Fibroblast of villous mesenchyme (primary cell): ENCODE data around the gene COL4A1. TPM values are rescaled to one million over a fixed set of nuclear protein-coding genes. Genes with fewer than 3 reads are reported as not detected.

Source experiments
- DNase-seq: peaks from one replicate; pipeline ENCODE4 v3.0.0-alpha.2; 2010; ENCODE audit warnings: low read depth
- H3K4me3 ChIP-seq: 2 replicates; pipeline ENCODE4 v1.5.1; 2011; ENCODE audit warnings: low read depth, mild to moderate bottlenecking, low read length
- total RNA-seq: library from RNA; depleted of rRNA; stranded (reverse); fragments of >200 nt; gene quantifications from 2 replicates; pipeline ENCODE4 v1.2.3, GENCODE V29; 2012
- TF ChIP-seq, protein P1 (sequence below): IDR thresholded peaks from 2 replicates; pipeline ENCODE4 v1.5.1; 2012; ENCODE audit warnings: low read depth, mild to moderate bottlenecking, low read length; ENCODE audit not compliant: insufficient read depth

Gene COL4A1
- total RNA-seq, 1 donor = 1,391 TPM

DNA sequence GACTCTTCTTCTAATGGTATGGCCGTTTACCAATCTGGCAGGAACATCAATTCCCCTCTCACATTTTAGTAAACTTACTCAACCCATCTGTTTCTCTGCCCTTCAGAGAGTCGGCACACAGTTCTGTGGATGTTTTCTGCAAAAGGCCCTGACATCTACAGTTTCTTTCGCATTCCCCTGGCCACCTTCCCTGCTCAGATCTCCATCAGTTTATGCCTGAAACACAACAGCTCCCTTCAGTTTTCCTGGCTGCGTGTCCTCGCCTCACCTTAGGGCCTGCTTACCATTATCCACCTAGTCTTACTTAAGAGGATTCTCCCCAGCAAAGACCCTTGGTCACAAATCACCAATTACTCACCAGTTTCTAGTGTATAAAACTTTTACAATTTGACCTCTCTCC, 25.2 kb downstream of the COL4A1 start:
- TF ChIP-seq, protein P1, sequence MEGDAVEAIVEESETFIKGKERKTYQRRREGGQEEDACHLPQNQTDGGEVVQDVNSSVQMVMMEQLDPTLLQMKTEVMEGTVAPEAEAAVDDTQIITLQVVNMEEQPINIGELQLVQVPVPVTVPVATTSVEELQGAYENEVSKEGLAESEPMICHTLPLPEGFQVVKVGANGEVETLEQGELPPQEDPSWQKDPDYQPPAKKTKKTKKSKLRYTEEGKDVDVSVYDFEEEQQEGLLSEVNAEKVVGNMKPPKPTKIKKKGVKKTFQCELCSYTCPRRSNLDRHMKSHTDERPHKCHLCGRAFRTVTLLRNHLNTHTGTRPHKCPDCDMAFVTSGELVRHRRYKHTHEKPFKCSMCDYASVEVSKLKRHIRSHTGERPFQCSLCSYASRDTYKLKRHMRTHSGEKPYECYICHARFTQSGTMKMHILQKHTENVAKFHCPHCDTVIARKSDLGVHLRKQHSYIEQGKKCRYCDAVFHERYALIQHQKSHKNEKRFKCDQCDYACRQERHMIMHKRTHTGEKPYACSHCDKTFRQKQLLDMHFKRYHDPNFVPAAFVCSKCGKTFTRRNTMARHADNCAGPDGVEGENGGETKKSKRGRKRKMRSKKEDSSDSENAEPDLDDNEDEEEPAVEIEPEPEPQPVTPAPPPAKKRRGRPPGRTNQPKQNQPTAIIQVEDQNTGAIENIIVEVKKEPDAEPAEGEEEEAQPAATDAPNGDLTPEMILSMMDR = no peak
- DNase-seq = peak; percentile 66
- no peak overlapping the region for H3K4me3 ChIP-seq

DNA sequence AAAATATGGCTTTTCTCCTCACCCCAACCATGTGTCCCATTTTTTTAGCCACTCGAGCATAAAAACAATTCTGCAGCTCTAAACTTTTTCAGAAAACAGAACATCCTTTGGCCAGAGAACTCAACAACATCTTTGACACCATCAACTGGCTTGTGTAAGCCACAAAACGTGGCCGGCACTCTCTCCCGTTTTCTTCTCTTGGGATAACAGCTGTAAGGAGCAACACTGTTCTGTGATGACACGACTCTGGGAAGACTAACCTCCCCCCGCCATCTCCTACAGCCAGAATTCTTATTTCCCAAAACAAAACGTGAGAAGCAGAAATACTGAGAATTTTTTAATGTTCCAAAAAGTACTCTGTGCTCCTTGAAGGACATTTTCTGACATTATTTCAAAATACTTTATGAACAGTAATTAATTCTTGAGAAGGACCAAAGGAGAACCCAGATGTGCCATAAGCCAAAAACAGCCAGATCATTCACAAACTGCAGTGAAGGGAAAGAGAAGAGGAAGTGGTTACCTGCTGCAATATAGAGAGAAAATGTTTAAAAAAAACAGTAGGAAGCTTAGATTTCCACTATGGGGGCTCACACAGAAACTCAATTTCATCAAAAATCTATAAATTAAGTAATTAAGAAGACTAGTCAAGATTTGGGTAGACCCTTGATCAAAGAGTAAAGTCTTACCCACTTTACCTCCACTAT, 25.8 kb downstream of the COL4A1 start:
- H3K4me3 ChIP-seq = no peak overlapping the region
- TF ChIP-seq, protein P1 = no peak
- DNase-seq = peak; percentile 76

DNA sequence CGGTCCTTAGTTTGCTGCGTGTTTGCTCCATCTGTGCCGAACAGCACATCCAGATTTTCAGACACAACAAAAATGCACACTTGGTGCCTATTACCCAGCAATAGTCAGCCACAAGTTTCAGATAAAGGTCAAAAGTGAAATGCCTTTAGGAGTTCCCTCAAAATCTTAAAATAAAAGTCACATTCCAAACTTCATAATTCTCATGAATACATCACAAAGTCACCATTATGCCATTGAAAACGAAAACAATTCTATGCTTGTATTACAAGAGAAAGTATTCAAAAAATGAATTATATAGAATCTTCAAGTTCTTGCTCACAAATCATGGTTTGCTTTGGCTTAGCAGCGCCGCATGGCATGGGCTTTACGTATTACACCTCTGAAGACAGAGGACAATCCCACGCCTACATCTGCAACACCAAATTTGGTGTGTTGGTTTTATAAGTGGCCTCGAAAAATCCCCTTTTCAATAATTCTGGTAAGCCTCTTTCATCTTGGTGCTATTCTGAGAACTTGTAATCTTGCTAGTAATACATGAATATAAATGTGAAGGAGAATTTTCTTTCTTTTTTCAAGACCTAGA, 26.6 kb downstream of the COL4A1 start:
- no peak overlapping the region for H3K4me3 ChIP-seq
- TF ChIP-seq, protein P1 = no peak
- DNase-seq = no peak

DNA sequence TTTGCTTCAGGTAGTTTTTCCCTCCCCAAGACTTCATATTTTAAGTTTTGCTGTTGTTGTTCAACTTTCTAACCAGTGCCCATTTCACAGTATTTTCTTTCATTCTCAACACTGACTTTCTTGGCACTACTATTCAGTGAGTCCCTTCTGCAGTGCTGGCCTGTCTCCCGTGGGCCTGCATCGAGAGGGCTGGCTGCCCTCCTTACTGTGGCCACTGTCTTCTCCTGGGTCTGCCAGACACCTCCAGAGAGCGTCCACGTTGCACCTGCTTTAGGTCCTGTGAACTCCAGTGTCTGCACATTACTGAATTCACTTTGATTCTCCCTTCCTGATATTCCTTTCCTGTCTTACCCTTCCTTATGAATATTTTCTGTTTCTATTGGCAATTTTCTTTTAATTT, 27.3 kb downstream of the COL4A1 start:
- no peak for DNase-seq
- TF ChIP-seq, protein P1 = no peak
- H3K4me3 ChIP-seq = no peak overlapping the region

DNA sequence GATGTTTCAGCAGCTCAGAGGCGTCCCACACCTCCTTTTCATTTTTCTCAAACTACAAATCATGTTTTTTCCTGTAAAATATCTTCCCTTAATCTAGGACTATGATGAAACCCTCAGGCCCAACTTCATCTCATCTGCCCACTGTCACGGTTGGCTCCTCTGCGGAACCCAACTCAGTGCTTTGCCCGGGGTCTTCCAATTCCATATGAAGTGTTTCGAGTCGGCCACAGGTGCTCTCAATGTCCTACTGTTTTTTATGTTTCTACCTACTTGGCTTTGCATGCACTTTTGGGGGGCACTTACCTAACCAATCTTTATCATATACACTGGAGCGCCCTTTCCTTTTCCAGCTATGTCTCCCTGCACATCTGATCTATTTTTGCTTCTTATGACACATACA, 28.1 kb downstream of the COL4A1 start:
- no peak for DNase-seq
- TF ChIP-seq, protein P1 = no peak
- H3K4me3 ChIP-seq = no peak overlapping the region

DNA sequence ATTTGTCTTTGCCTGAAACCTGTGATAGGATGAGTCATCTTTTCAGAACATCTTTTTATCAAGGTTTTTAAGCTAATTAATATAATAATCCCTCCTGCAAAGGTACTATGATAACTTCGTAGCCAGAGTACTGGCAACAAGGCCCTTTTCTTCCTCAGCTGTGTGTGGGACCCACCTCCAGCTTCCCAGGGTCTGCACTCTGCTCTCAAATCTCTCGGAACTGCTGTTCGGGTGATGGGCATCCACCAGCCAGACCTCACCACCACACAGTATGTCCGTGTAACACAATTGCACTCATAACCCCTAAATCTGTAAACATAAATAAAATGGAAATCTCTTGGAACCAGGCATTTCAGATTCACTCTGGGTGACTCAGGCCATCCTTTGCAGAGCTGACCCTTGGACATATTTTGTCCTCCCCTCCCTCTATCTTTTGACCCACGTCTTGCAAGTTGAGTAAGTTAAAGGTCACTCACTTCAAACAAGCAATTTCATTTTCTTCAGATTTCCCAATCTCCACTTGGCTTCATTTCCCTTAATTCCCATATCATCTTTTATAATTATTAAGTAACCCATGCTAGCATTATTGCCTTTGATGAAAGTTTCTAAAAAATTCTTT, 29.5 kb downstream of the COL4A1 start:
- peak; percentile 57 for DNase-seq
- H3K4me3 ChIP-seq = no peak overlapping the region
- TF ChIP-seq, protein P1 = no peak
